Adrenal gland (tissue), 5 donors: Measurements from ENCODE around the gene AMN.

ENCODE experiments used
- CTCF ChIP-seq, 6 experiments: fragments of 450-650 bp in 4 of 6; fragments of 200-600 bp in 2 of 6; sonication (generic) in 1 of 6; IDR thresholded peaks; 1 replicate in 5 of 6; 2 replicates in 1 of 6; pipeline versions ENCODE4 v1.5.1 to v1.8.0; 2016 to 2021; ENCODE audit warnings: antibody characterized with exemption in 6 of 6, mild to moderate bottlenecking in 2 of 6, moderate library complexity in 1 of 6
- POLR2A ChIP-seq, 2 donors: fragments of 450-650 bp; IDR thresholded peaks; one replicate each; pipeline ENCODE4 v1.6.1; 2017; ENCODE audit warnings: antibody characterized with exemption in 2 of 2, mild to moderate bottlenecking in 2 of 2, moderate library complexity in 1 of 2
- donor health status: DM: no; HTN: no; CAD: no.

GRCh38 chr14:102943979-102944378, 21.5 kb downstream of the AMN start:
- TF ChIP-seq CTCF (IDR thresholded peaks at IDR 0.05) (no peak), POLR2A (IDR thresholded peaks at IDR 0.05) (no peak)
